T-cell (primary cell): ENCODE data around the gene CRYAB. TPM values are rescaled to one million over a fixed set of nuclear protein-coding genes. Genes with fewer than 3 reads are reported as not detected.

Experiments used
- ATAC-seq, 4 experiments: fragments of 200-7000 bp in 3 of 4; fragments of 150-1000 bp in 1 of 4; cut with Tn5 transposase; replicated peaks in 1 of 4; 1 replicate in 3 of 4; 2 replicates in 1 of 4; pipeline ENCODE4 v1.10.0; 2021; ENCODE audit warnings: moderate library complexity in 3 of 4, mild to moderate bottlenecking in 2 of 4, moderate number of reproducible peaks in 1 of 4
- CTCF ChIA-PET, 2 donors: fragments of 300-600 bp; sonication (Branson Sonifier 250); formaldehyde crosslinking; loops; one replicate each; lab custom pipeline; 2022; ENCODE audit warnings: antibody characterized with exemption in 2 of 2; lab: Charles Lee
- POLR2A ChIA-PET, 2 donors: fragments of 300-600 bp; sonication (Branson Sonifier 250); formaldehyde crosslinking; loops; one replicate each; lab custom pipeline; 2022; ENCODE audit warnings: antibody characterized with exemption in 2 of 2; lab: Charles Lee
- DNase-seq, 35 experiments: peaks; one replicate each; pipeline versions ENCODE4 v3.0.0 to v3.0.0-alpha.2; 2013 to 2023
- H3K27ac ChIP-seq: one replicate; pipeline ENCODE4 v1.5.1; 2013; ENCODE audit warnings: low read length
- H3K27me3 ChIP-seq, 2 experiments: replicated peaks in 1 of 2; 1 replicate in 1 of 2; 2 replicates in 1 of 2; pipeline versions ENCODE4 v1.6.1 to v1.7.0; 2013; ENCODE audit warnings: low read length in 1 of 2, mixed read lengths in 1 of 2; ENCODE audit not compliant: control insufficient read depth in 2 of 2, insufficient read depth in 2 of 2; ENCODE audit errors: extremely low read depth in 1 of 2
- H3K36me3 ChIP-seq, 2 donors: 1 replicate in 1 of 2; 2 replicates in 1 of 2; pipeline versions ENCODE4 v1.6.1 to v1.7.0; 2013; ENCODE audit warnings: low read length in 1 of 2; ENCODE audit not compliant: control insufficient read depth in 2 of 2, insufficient read depth in 1 of 2; ENCODE audit errors: extremely low read depth in 1 of 2
- H3K4me1 ChIP-seq, 2 experiments: 1 replicate in 1 of 2; 2 replicates in 1 of 2; pipeline versions ENCODE4 v1.6.1 to v1.7.0; 2013; ENCODE audit warnings: low read length in 2 of 2, mixed read lengths in 1 of 2; ENCODE audit not compliant: insufficient read depth in 2 of 2, control insufficient read depth in 1 of 2; ENCODE audit errors: extremely low read depth in 1 of 2
- H3K4me3 ChIP-seq, 2 donors: 1 replicate in 1 of 2; 2 replicates in 1 of 2; pipeline versions ENCODE4 v1.5.1 to v1.7.0; 2013; ENCODE audit warnings: mild to moderate bottlenecking in 2 of 2, low read length in 1 of 2, moderate library complexity in 1 of 2; ENCODE audit not compliant: control insufficient read depth in 1 of 2; ENCODE audit errors: extremely low read depth in 1 of 2
- H3K9me3 ChIP-seq: 2 replicates; pipeline ENCODE4 v1.7.0; 2013
- H3K27ac Mint-ChIP-seq, 2 donors: one replicate each; pipeline ENCODE4 v1.8.0; 2020 to 2021; ENCODE audit warnings: mild to moderate bottlenecking in 2 of 2, mixed read lengths in 2 of 2
- H3K27me3 Mint-ChIP-seq, 2 donors: one replicate each; pipeline ENCODE4 v1.8.0; 2021 to 2022; ENCODE audit warnings: mixed read lengths in 2 of 2
- H3K36me3 Mint-ChIP-seq: one replicate; pipeline ENCODE4 v1.8.0; 2021; ENCODE audit warnings: mixed read lengths
- H3K4me1 Mint-ChIP-seq, 3 donors: one replicate each; pipeline ENCODE4 v1.8.0; 2020 to 2022; ENCODE audit warnings: mixed read lengths in 3 of 3, mild to moderate bottlenecking in 1 of 3
- H3K4me3 Mint-ChIP-seq, 3 donors: one replicate each; pipeline ENCODE4 v1.8.0; 2020 to 2022; ENCODE audit warnings: mild to moderate bottlenecking in 3 of 3, mixed read lengths in 3 of 3, moderate library complexity in 3 of 3
- H3K9me3 Mint-ChIP-seq, 3 donors: one replicate each; pipeline ENCODE4 v1.8.0; 2020 to 2022; ENCODE audit warnings: mixed read lengths in 3 of 3
- WGBS: methylation state at CpG from one replicate; pipeline ENCODE4 v1.1.5; 2013; ENCODE audit warnings: missing lambda C conversion rate; ENCODE audit not compliant: insufficient coverage; 5-methylcytosine and 5-hydroxymethylcytosine counted together
- total RNA-seq, 35 experiments: library from RNA in 6 of 35; stranded (reverse) in 6 of 35; fragments of 120-200 nt in 1 of 35; gene quantifications; one replicate each; pipeline versions ENCODE4 v1.2.1 to v1.2.4 and lab custom pipeline; 2013 to 2026

CRYAB gene
- total RNA-seq, 5 donors from 2014 or later (not counting 1 experiment from before 2014, with no cell fraction given) = 0.38 to 0.49 TPM; not detected in 3

DNA sequence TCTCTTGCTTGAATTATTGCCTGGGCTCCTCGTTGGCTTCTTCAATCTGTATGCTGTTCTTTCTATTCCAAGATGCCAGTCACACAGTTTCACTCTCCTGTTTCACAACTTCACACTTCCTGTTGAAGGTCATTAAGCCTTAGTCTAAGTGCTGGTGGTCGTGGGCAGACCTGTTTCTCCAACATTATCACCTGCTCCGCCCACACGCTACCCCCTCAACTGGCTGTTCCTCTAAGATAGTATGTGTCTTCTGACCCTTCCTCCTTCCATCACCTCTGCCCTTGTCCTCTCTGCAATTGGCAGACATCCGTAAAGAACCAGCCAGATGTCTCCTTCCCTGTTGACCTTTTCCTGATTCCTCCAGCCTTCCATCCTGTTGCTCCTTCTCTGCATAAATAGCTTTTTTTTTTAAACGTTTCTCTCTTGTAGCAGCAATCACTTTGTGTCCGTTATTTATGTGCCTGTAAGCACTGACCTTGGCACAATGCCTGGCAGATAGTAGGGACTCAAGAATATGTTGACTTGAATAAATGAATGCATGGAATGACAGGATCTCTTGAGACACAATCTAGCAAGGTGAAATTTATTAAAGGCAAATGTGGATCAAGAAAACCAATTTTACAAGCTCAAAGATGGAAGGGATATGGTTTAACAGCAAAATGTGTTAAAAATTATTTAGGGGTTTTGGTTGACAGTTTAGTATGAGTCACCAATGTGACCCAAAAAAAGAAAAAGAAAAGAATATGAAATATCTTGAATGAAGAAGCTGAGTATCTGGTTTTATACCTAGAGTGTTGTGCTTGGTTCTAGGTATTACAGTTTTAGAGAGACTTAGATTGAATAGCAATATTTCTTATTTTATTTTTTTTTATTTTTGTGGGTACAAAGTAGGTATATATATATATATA, 38.2 kb upstream of the CRYAB start:
- no peak for DNase-seq
- peaks cover under 1 to 14% (median 10%) of the 10 kb centered on the region in 3 donors for H3K4me1 Mint-ChIP-seq
- H3K27ac Mint-ChIP-seq = no peak overlapping the region
- Histone ChIP-seq H3K36me3 (no peaks in the 10 kb centered on the region), H3K4me1 (peaks cover 0 to 2% of the 10 kb centered on the region in 2 experiments), H3K27me3 (no peaks in the 10 kb centered on the region), H3K27ac (no peak overlapping the region), H3K9me3 (no peaks in the 10 kb centered on the region), H3K4me3 (no peak overlapping the region)
- 100% methylated on average over 3 of the region's 7 CpGs for WGBS
- no peaks in the 10 kb centered on the region for H3K9me3 Mint-ChIP-seq
- CTCF ChIA-PET = interaction anchor here in 1 of 2 donors (0.7 to 1.2 kb wide), 2 partner anchors 18 to 19 kb away, joined by 5 to 6 read pairs; no protein-coding TSS in a partner anchor
- ATAC-seq = no peak
- POLR2A ChIA-PET = no interaction called here
- peaks cover 3% of the 10 kb centered on the region for H3K36me3 Mint-ChIP-seq
- H3K27me3 Mint-ChIP-seq = no peaks in the 10 kb centered on the region
- H3K4me3 Mint-ChIP-seq = no peak overlapping the region

GRCh38 chr11:111947143-111947542, 35.6 kb upstream of the CRYAB start:
- ATAC-seq = no peak
- Histone ChIP-seq H3K4me1 (peaks cover 0 to 7% of the 10 kb centered on the region in 2 experiments), H3K36me3 (no peaks in the 10 kb centered on the region), H3K27me3 (no peaks in the 10 kb centered on the region), H3K9me3 (no peaks in the 10 kb centered on the region), H3K27ac (no peak overlapping the region), H3K4me3 (no peak overlapping the region)
- Mint-ChIP-seq H3K36me3 (peaks cover 4% of the 10 kb centered on the region), H3K4me3 (no peak overlapping the region), H3K9me3 (no peaks in the 10 kb centered on the region), H3K27me3 (no peaks in the 10 kb centered on the region), H3K27ac (no peak overlapping the region), H3K4me1 (peaks cover 8 to 23% (median 22%) of the 10 kb centered on the region in 3 donors)
- DNase-seq = no peak
- CTCF ChIA-PET = no interaction called here
- POLR2A ChIA-PET = no interaction called here

GRCh38 chr11:111946499-111946898, 34.9 kb upstream of the CRYAB start:
- H3K36me3 Mint-ChIP-seq = peaks cover 4% of the 10 kb centered on the region
- 92% methylated on average over 2 of the region's 3 CpGs for WGBS
- CTCF ChIA-PET = no interaction called here

GRCh38 chr11:111945198-111945597, 33.6 kb upstream of the CRYAB start:
- DNase-seq (no peak), ATAC-seq (no peak)
- Mint-ChIP-seq H3K9me3 (no peaks in the 10 kb centered on the region), H3K27ac (no peak overlapping the region), H3K4me3 (no peak overlapping the region), H3K27me3 (no peaks in the 10 kb centered on the region), H3K36me3 (peaks cover 4% of the 10 kb centered on the region), H3K4me1 (peaks cover 8 to 23% (median 22%) of the 10 kb centered on the region in 3 donors)
- WGBS = no CpG with 5 or more reads among the region's 1 CpG
- Histone ChIP-seq H3K36me3 (no peaks in the 10 kb centered on the region), H3K4me1 (peaks cover 0 to 7% of the 10 kb centered on the region in 2 experiments), H3K27ac (no peak overlapping the region), H3K9me3 (no peaks in the 10 kb centered on the region), H3K4me3 (no peak overlapping the region), H3K27me3 (no peaks in the 10 kb centered on the region)
- CTCF ChIA-PET = interaction anchor here (0.7 to 1.1 kb wide), 3 partner anchors 9 to 15 kb away, joined by 3 to 4 read pairs (median 4); no protein-coding TSS in a partner anchor
- POLR2A ChIA-PET = interaction anchor here in 1 of 2 donors (0.6 kb wide), 1 partner anchor 40 kb away, joined by 4 read pairs; no protein-coding TSS in a partner anchor

More at GRCh38 chr11:111946499-111946898, 34.9 kb upstream of the CRYAB start:
- Histone ChIP-seq H3K36me3 (no peaks in the 10 kb centered on the region), H3K4me3 (no peak overlapping the region), H3K27ac (no peak overlapping the region), H3K4me1 (peaks cover 0 to 7% of the 10 kb centered on the region in 2 experiments), H3K27me3 (no peaks in the 10 kb centered on the region), H3K9me3 (no peaks in the 10 kb centered on the region)
- Mint-ChIP-seq H3K9me3 (no peaks in the 10 kb centered on the region), H3K27me3 (no peaks in the 10 kb centered on the region), H3K27ac (no peak overlapping the region), H3K4me1 (peaks cover 8 to 23% (median 22%) of the 10 kb centered on the region in 3 donors), H3K4me3 (no peak overlapping the region)
- ATAC-seq (no peak), DNase-seq (no peak)
- POLR2A ChIA-PET = no interaction called here

DNA sequence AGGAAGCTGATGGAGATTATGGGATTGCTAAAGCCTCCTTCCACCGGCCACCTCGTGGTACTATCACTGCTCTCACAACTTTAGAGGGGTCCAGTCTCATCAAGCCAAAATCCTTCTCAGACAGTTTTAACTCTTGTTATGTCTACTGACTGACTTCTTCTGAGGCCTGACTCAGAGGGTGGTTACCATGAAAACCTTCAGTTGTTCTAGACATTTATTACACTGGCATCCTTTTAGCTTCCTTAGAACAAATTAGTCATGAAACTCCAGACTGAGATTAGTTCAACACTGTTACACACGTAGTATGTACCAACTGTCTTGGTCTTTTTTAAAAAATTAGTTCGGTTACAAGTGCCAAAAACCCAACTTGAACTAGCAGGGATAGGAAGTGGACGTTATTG, 33.1 kb upstream of the CRYAB start:
- POLR2A ChIA-PET = interaction anchor here in 1 of 2 donors (0.6 kb wide), 1 partner anchor 96 kb away, joined by 3 read pairs; no protein-coding TSS in a partner anchor
- no peaks in the 10 kb centered on the region for H3K9me3 Mint-ChIP-seq
- H3K4me1 ChIP-seq = peaks cover 0 to 7% of the 10 kb centered on the region in 2 experiments
- DNase-seq (no peak), ATAC-seq (peak in 3 of 4 experiments; percentile 27 to 58 (median 54))
- no peaks in the 10 kb centered on the region for H3K9me3 ChIP-seq
- H3K4me3 Mint-ChIP-seq = peak overlapping the region in 1 of 3 donors; percentile 52
- no peaks in the 10 kb centered on the region for H3K27me3 Mint-ChIP-seq
- CTCF ChIA-PET = interaction anchor here in 1 of 2 donors (1.1 kb wide), 1 partner anchor 15 kb away, joined by 3 read pairs; no protein-coding TSS in a partner anchor
- H3K4me3 ChIP-seq = no peak overlapping the region
- peaks cover 4% of the 10 kb centered on the region for H3K36me3 Mint-ChIP-seq
- H3K27ac ChIP-seq = no peak overlapping the region
- WGBS = 35% methylated on average over 2 of the region's 5 CpGs
- H3K27ac Mint-ChIP-seq = peak overlapping the region in 1 of 2 donors; percentile 87
- H3K27me3 ChIP-seq = no peaks in the 10 kb centered on the region
- peaks cover 8 to 22% (median 20%) of the 10 kb centered on the region in 3 donors for H3K4me1 Mint-ChIP-seq
- H3K36me3 ChIP-seq = no peaks in the 10 kb centered on the region

- CTCF ChIA-PET = interaction anchor here (0.5 to 1.1 kb wide), 2 partner anchors 14 to 1771 kb away, joined by 3 to 4 read pairs; no protein-coding TSS in a partner anchor
- Histone ChIP-seq H3K4me1 (peaks cover under 1 to 7% of the 10 kb centered on the region in 2 experiments), H3K36me3 (no peaks in the 10 kb centered on the region), H3K9me3 (no peaks in the 10 kb centered on the region), H3K4me3 (no peak overlapping the region), H3K27ac (no peak overlapping the region), H3K27me3 (no peaks in the 10 kb centered on the region)
- POLR2A ChIA-PET = interaction anchor here in 1 of 2 donors (0.6 kb wide), 1 partner anchor 97 kb away, joined by 3 read pairs; no protein-coding TSS in a partner anchor
- Mint-ChIP-seq H3K27ac (peak overlapping the region; percentile 70 to 87), H3K9me3 (no peaks in the 10 kb centered on the region), H3K27me3 (no peaks in the 10 kb centered on the region), H3K36me3 (peaks cover 4% of the 10 kb centered on the region), H3K4me3 (peak overlapping the region in 2 of 3 donors; percentile 5 to 52), H3K4me1 (peaks cover 9 to 26% (median 20%) of the 10 kb centered on the region in 3 donors)
- ATAC-seq (peak in 3 of 4 experiments; percentile 49 to 92 (median 55)), DNase-seq (no peak)
- 39% methylated on average over 2 of the region's 3 CpGs for WGBS
Measured at GRCh38 chr11:111944139-111944538, 32.6 kb upstream of the CRYAB start.
